CD8-positive, alpha-beta memory T cell (primary cell): ENCODE results near the gene ROCK2. TPM values are rescaled to one million over a fixed set of nuclear protein-coding genes. Genes with fewer than 3 reads are reported as not detected.
"Not testable (repeated sequence)": the region's sequence is repeated elsewhere in the genome, so short reads cannot be mapped to it uniquely, and the experiment has no call there.

Source experiments
- CTCF ChIA-PET: fragments of 350-600 bp; sonication (Branson Sonifier 250); formaldehyde crosslinking; loops from one replicate; lab custom pipeline; 2021; ENCODE audit warnings: antibody characterized with exemption; lab: Charles Lee
- POLR2A ChIA-PET: fragments of 350-600 bp; sonication (Branson Sonifier 250); formaldehyde crosslinking; loops from one replicate; lab custom pipeline; 2021; ENCODE audit warnings: antibody characterized with exemption; lab: Charles Lee
- DNase-seq, 5 donors: peaks; one replicate each; pipeline versions ENCODE4 v3.0.0 to v3.0.0-alpha.2; 2020 to 2022; ENCODE audit warnings: mixed read lengths in 1 of 5
- H3K27ac ChIP-seq: one replicate; pipeline ENCODE4 v1.7.0; 2013; ENCODE audit warnings: low read depth, mild to moderate bottlenecking, low read length, moderate library complexity
- H3K27me3 ChIP-seq: 2 replicates; pipeline ENCODE4 v1.7.0; 2013; ENCODE audit warnings: low read length, mild to moderate bottlenecking; ENCODE audit not compliant: insufficient read depth, poor library complexity, severe bottlenecking
- H3K36me3 ChIP-seq: 2 replicates; pipeline ENCODE4 v1.7.0; 2013; ENCODE audit warnings: mild to moderate bottlenecking, low read length, moderate library complexity; ENCODE audit not compliant: insufficient read depth
- H3K4me1 ChIP-seq: 2 replicates; pipeline ENCODE4 v1.7.0; 2013; ENCODE audit warnings: mild to moderate bottlenecking, low read length, moderate library complexity; ENCODE audit not compliant: insufficient read depth
- H3K4me3 ChIP-seq: 2 replicates; pipeline ENCODE4 v1.7.0; 2013; ENCODE audit warnings: mild to moderate bottlenecking, low read length
- H3K9me3 ChIP-seq: 2 replicates; pipeline ENCODE4 v1.7.0; 2013; ENCODE audit warnings: mild to moderate bottlenecking, low read length
- H3K27ac Mint-ChIP-seq, 8 donors: one replicate each; pipeline ENCODE4 v1.8.0; 2020 to 2021; ENCODE audit warnings: mixed read lengths in 8 of 8, mild to moderate bottlenecking in 6 of 8, inconsistent platforms in 3 of 8, moderate library complexity in 3 of 8
- H3K27me3 Mint-ChIP-seq, 2 donors: one replicate each; pipeline ENCODE4 v1.8.0; 2020 to 2021; ENCODE audit warnings: mixed read lengths in 2 of 2, mild to moderate bottlenecking in 1 of 2, moderate library complexity in 1 of 2
- H3K36me3 Mint-ChIP-seq, 3 donors: one replicate each; pipeline ENCODE4 v1.8.0; 2020 to 2021; ENCODE audit warnings: mixed read lengths in 3 of 3, inconsistent platforms in 1 of 3, mild to moderate bottlenecking in 1 of 3
- H3K4me1 Mint-ChIP-seq, 3 donors: one replicate each; pipeline ENCODE4 v1.8.0; 2020 to 2021; ENCODE audit warnings: mixed read lengths in 3 of 3, inconsistent platforms in 1 of 3, mild to moderate bottlenecking in 1 of 3
- H3K4me3 Mint-ChIP-seq, 7 donors: one replicate each; pipeline ENCODE4 v1.8.0; 2020 to 2021; ENCODE audit warnings: mixed read lengths in 7 of 7, mild to moderate bottlenecking in 6 of 7, moderate library complexity in 4 of 7, inconsistent platforms in 2 of 7
- H3K9me3 Mint-ChIP-seq, 5 donors: one replicate each; pipeline ENCODE4 v1.8.0; 2020 to 2022; ENCODE audit warnings: mixed read lengths in 5 of 5, mild to moderate bottlenecking in 3 of 5, moderate library complexity in 2 of 5, inconsistent platforms in 1 of 5
- polyA plus RNA-seq: library from polyadenylated mRNA; unstranded; fragments of 300-500 nt; fragmentation: Illumina TruSeq; gene quantifications from one replicate; pipeline ENCODE4 v1.2.3, GENCODE V29; 2021
- total RNA-seq, 2 experiments: library from RNA; stranded (reverse); gene quantifications; one replicate each; pipeline ENCODE4 v1.2.3, GENCODE V29; 2021

ROCK2 gene
- total and polyA plus RNA-seq, 3 experiments from 2014 or later: 15.5 to 22.9 (median 19.5) TPM

- H3K36me3 Mint-ChIP-seq: peaks cover 8 to 16% (median 8%) of the 10 kb centered on the region in 3 donors
- ChIA-PET POLR2A (no interaction called here), CTCF (no interaction called here)
Observed at GRCh38 chr2:11254100-11254536, 90.3 kb downstream of the ROCK2 start.

GRCh38 chr2:11252458-11252857 is 92.0 kb downstream of the ROCK2 start:
- POLR2A ChIA-PET: not testable (repeated sequence)

More at GRCh38 chr2:11254100-11254536, 90.3 kb downstream of the ROCK2 start:
- Mint-ChIP-seq H3K27me3 (no peaks in the 10 kb centered on the region), H3K4me3 (no peak overlapping the region), H3K4me1 (peaks cover 14 to 19% (median 14%) of the 10 kb centered on the region in 3 donors), H3K27ac (no peak overlapping the region), H3K9me3 (no peaks in the 10 kb centered on the region)
- DNase-seq: no peak
- Histone ChIP-seq H3K4me1 (no peaks in the 10 kb centered on the region), H3K4me3 (no peak overlapping the region), H3K9me3 (no peaks in the 10 kb centered on the region), H3K27ac (no peak overlapping the region), H3K36me3 (no peaks in the 10 kb centered on the region), H3K27me3 (no peaks in the 10 kb centered on the region)

GRCh38 chr2:11250400-11251196 is 93.8 kb downstream of the ROCK2 start:
- ChIA-PET POLR2A (no interaction called here), CTCF (no interaction called here)

More at GRCh38 chr2:11252458-11252857, 92.0 kb downstream of the ROCK2 start:
- H3K27ac ChIP-seq, H3K27ac Mint-ChIP-seq, H3K9me3 ChIP-seq, H3K4me1 ChIP-seq, H3K4me3 Mint-ChIP-seq, CTCF ChIA-PET, H3K27me3 Mint-ChIP-seq, H3K9me3 Mint-ChIP-seq, DNase-seq, H3K36me3 ChIP-seq, H3K27me3 ChIP-seq, H3K4me3 ChIP-seq: not testable (repeated sequence)
- Mint-ChIP-seq H3K36me3 (peaks cover 5 to 22% (median 8%) of the 10 kb centered on the region in 3 donors), H3K4me1 (peaks cover 14% of the 10 kb centered on the region in 3 donors)

GRCh38 chr2:11245322-11245721 is 99.1 kb downstream of the ROCK2 start:
- Mint-ChIP-seq H3K27me3 (no peaks in the 10 kb centered on the region), H3K4me1 (peaks cover 0 to 15% (median 6%) of the 10 kb centered on the region in 3 donors), H3K36me3 (peaks cover 5 to 32% (median 6%) of the 10 kb centered on the region in 3 donors), H3K27ac (no peak overlapping the region), H3K4me3 (no peak overlapping the region), H3K9me3 (no peaks in the 10 kb centered on the region)
- ChIA-PET POLR2A (no interaction called here), CTCF (no interaction called here)
- H3K27ac ChIP-seq: no peak overlapping the region
- no peaks in the 10 kb centered on the region for H3K4me1 ChIP-seq
- no peaks in the 10 kb centered on the region for H3K9me3 ChIP-seq
- no peak for DNase-seq
- H3K4me3 ChIP-seq: no peak overlapping the region
- no peaks in the 10 kb centered on the region for H3K27me3 ChIP-seq
- no peaks in the 10 kb centered on the region for H3K36me3 ChIP-seq

More at GRCh38 chr2:11250400-11251196, 93.8 kb downstream of the ROCK2 start:
- no peak for DNase-seq
- Histone ChIP-seq H3K36me3 (no peaks in the 10 kb centered on the region), H3K27me3 (no peaks in the 10 kb centered on the region), H3K9me3 (no peaks in the 10 kb centered on the region), H3K4me1 (no peaks in the 10 kb centered on the region), H3K4me3 (no peak overlapping the region), H3K27ac (no peak overlapping the region)
- Mint-ChIP-seq H3K4me1 (peaks cover 14 to 18% (median 18%) of the 10 kb centered on the region in 3 donors), H3K27me3 (no peaks in the 10 kb centered on the region), H3K36me3 (peaks cover 3 to 25% (median 9%) of the 10 kb centered on the region in 3 donors), H3K9me3 (no peaks in the 10 kb centered on the region), H3K4me3 (no peak overlapping the region), H3K27ac (peak overlapping the region in 1 of 8 donors; percentile 27)

GRCh38 chr2:11244091-11244826 is 100.2 kb downstream of the ROCK2 start:
- H3K27me3 Mint-ChIP-seq: no peaks in the 10 kb centered on the region
- CTCF ChIA-PET: no interaction called here

GRCh38 chr2:11243512-11243911 is 100.9 kb downstream of the ROCK2 start:
- POLR2A ChIA-PET: no interaction called here

More at GRCh38 chr2:11244091-11244826, 100.2 kb downstream of the ROCK2 start:
- Mint-ChIP-seq H3K27ac (no peak overlapping the region), H3K9me3 (no peaks in the 10 kb centered on the region), H3K4me3 (no peak overlapping the region), H3K36me3 (peaks cover 5 to 28% (median 5%) of the 10 kb centered on the region in 3 donors), H3K4me1 (peaks cover 3 to 19% (median 9%) of the 10 kb centered on the region in 3 donors)
- H3K4me1 ChIP-seq: no peaks in the 10 kb centered on the region
- H3K4me3 ChIP-seq: no peak overlapping the region
- no peaks in the 10 kb centered on the region for H3K9me3 ChIP-seq
- POLR2A ChIA-PET: no interaction called here
- H3K36me3 ChIP-seq: no peaks in the 10 kb centered on the region
- H3K27me3 ChIP-seq: no peaks in the 10 kb centered on the region
- H3K27ac ChIP-seq: no peak overlapping the region
- DNase-seq: no peak

GRCh38 chr2:11242542-11243174 is 101.8 kb downstream of the ROCK2 start:
- Mint-ChIP-seq H3K4me3 (peak overlapping the region in 1 of 7 donors; percentile 29), H3K27me3 (no peaks in the 10 kb centered on the region)

More at GRCh38 chr2:11243512-11243911, 100.9 kb downstream of the ROCK2 start:
- Histone ChIP-seq H3K9me3 (no peaks in the 10 kb centered on the region), H3K4me3 (no peak overlapping the region), H3K27me3 (no peaks in the 10 kb centered on the region), H3K27ac (no peak overlapping the region), H3K4me1 (no peaks in the 10 kb centered on the region), H3K36me3 (no peaks in the 10 kb centered on the region)
- CTCF ChIA-PET: no interaction called here
- Mint-ChIP-seq H3K27me3 (no peaks in the 10 kb centered on the region), H3K4me1 (peaks cover 6 to 22% (median 9%) of the 10 kb centered on the region in 3 donors), H3K9me3 (no peaks in the 10 kb centered on the region), H3K4me3 (no peak overlapping the region), H3K36me3 (peaks cover 5 to 26% (median 5%) of the 10 kb centered on the region in 3 donors), H3K27ac (peak overlapping the region in 1 of 8 donors; percentile 40)
- no peak for DNase-seq

More at GRCh38 chr2:11242542-11243174, 101.8 kb downstream of the ROCK2 start:
- peaks cover 5 to 22% (median 5%) of the 10 kb centered on the region in 3 donors for H3K36me3 Mint-ChIP-seq
- ChIA-PET POLR2A (no interaction called here), CTCF (no interaction called here)
- H3K9me3 ChIP-seq: no peaks in the 10 kb centered on the region
- H3K4me3 ChIP-seq: no peak overlapping the region
- H3K4me1 Mint-ChIP-seq: peaks cover 9 to 22% (median 12%) of the 10 kb centered on the region in 3 donors
- no peaks in the 10 kb centered on the region for H3K27me3 ChIP-seq
- no peak for DNase-seq
- H3K27ac ChIP-seq: no peak overlapping the region
- no peak overlapping the region for H3K27ac Mint-ChIP-seq
- H3K9me3 Mint-ChIP-seq: no peaks in the 10 kb centered on the region
- H3K36me3 ChIP-seq: no peaks in the 10 kb centered on the region
- no peaks in the 10 kb centered on the region for H3K4me1 ChIP-seq
